Frontal cortex (tissue), 4 donors: Measurements from ENCODE around the gene MYO16. TPM values are rescaled to one million over a fixed set of nuclear protein-coding genes. Genes with fewer than 3 reads are reported as not detected.
"Not testable (repeated sequence)": the region's sequence is repeated elsewhere in the genome, so short reads cannot be mapped to it uniquely, and the experiment has no call there.

ENCODE experiments used
- DNase-seq, 2 donors: peaks; one replicate each; pipeline ENCODE4 v3.0.0; 2012; ENCODE audit warnings: low spot score in 2 of 2
- FAIRE-seq: peaks from 2 replicates; lab custom pipeline; 2012; peaks lifted over from hg19 to GRCh38; lab: Jason Lieb, UNC
- total RNA-seq: library from RNA; depleted of rRNA; stranded (reverse); fragments of >200 nt; gene quantifications from one replicate; pipeline ENCODE4 v1.2.3, GENCODE V29; 2014
- donor health status: control.
- donor health status: control.
- donor health status: control.

The MYO16 gene
- total RNA-seq, 1 donor from 2014 or later: 95.0 TPM

DNA sequence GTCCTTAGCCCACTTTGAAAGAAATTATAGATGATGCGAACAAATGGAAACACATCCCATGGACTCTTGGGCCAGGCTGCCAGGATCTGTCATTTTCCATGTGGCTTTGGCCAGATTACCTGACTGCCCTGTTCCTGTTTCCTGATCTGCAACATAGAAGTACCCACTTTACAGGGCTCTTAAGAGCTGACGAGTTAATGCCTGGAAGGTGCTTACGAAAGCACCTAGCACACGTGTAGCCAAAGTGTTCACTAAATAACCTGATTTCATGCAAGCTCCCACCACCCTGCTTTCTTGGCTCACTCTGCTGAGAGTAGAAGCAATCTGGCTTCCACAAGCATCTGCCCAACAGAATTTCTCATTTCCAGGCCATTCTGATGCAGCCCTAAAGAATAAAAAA, 575.2 kb downstream of the MYO16 start:
- no peak for FAIRE-seq
- DNase-seq: no peak

DNA sequence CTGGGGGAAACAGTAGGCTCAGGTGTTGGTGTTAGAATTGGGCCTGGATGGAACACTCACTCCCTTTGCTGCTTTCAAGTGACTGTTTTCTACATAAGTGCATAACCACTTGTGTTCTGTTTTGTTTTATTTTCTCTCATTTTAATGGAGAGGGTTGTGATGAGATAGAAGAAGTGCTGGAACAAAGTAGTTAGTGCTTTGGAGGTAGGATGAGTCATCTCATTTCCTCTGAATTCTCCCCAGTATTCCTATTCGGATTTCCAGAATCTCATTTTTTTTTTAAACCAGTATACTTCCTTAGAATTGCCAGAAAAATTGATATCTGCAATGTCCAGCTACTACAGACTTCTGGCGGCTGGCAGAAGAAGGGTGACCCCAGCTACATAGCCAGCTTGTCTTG, 575.9 kb downstream of the MYO16 start:
- no peak for FAIRE-seq

DNA sequence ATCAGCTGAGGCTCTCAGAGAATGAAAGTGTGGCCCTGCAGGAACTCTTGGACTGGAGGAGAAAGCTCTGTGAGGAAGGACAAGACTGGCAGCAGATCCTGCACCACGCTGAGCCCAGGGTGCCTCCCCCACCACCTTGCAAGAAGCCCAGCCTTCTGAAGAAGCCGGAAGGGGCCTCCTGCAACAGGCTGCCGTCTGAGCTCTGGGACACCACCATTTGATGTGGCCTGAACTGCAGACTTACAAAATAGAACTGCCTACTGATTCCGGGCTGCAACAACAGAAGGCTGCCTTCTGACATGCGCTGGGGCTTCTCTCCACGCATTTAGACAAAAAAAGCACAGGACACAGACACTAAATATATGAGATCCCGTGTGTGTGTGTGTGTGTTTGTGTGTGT, 577.2 kb downstream of the MYO16 start:
- no peak for FAIRE-seq
- DNase-seq: no peak

More for the DNA sequence above, 575.9 kb downstream of the MYO16 start:
- no peak for DNase-seq

DNA sequence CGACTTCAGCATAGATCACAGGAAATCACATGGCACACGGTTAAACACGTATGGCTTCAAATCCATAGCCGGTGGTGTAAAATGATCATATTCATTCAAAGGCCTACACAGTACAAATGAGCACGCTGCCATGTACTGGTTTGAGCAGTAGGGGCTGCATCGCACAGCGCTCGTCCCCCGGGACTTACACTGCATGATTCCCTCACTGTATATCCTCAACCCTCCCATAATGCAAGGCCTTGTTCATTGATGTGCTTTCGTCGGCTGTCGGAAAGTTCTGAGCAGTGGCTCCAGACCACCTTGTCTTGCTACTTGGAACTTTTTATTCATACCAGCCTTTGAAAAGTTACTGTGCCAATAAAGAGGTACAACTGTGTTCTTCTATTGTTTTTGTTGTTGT, 578.2 kb downstream of the MYO16 start:
- DNase-seq: no peak
- no peak for FAIRE-seq

DNA sequence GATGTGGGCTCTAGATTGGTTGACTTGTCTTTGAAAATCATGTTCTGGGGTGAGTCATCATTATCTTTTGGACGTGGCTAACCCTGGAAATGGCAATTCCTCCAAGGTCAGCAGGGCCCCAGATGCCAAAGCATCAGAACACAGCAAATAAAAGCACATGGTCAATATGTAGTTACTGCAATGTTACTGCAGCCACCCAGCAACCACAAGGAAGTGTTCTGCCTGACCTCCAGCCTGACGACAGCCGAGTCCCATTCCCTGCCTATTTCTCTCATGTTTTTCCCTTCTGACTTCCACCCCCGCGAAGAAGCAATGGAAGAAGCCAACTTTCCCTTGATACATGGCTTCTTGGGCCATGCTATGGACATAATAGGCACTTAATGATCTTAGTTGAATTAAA, 579.1 kb downstream of the MYO16 start:
- FAIRE-seq (no peak), DNase-seq (no peak)

DNA sequence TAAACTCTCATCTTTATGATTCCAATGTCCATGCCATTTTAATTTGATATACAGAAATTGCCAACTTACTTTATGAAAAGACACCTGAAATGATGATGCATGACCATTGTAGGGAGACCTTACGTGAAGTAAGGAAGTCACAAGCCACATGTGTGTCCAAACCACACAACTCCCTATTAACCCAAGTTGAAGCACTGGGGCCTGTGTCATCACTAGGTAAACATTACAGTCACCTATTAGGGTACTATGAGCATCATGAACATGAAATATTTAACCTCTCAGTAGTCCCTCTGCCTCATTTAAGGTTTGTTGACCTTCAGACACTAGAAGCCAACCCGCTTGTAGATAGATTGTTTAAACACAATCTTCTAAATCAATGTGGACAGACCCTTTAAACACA, 580.1 kb downstream of the MYO16 start:
- no peak for FAIRE-seq
- no peak for DNase-seq

DNA sequence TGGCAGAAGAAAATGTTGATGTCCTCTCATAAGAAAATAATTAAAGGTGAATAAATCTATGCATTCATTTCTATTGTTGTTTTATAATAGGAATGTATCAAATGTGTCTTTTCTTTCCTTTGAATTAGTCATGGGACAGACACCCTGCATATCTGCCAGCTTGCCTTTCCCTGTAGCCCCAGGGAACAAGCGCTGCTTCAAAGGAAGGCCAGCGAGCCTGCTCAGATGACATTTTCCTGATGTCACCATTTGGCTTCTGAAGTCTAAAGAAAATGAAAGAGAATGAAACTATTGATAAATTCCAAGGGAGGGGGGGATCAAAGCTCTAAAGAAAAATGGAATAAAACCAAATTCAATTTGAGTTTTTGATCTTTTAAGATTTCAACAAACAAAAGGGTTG, 582.2 kb downstream of the MYO16 start:
- FAIRE-seq (no peak), DNase-seq (no peak)

DNA sequence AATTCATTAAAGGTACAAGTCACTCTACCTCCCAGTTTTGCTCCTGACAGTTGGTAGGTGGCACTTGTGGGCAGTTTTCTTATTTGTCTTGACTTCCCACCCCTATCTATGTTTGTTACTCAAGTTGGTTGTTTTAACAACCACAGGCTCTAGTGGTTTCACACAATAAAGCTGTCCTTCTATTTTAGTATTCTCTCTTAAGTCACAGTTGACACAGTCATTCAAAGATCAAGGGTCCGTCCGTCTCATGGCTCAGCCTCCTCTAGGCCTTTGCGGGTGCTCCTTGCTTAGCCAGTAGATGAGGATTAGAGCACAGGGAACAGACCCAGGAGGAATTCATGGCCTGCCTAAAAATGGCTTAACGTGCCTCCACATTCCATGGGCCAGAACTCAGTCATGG, 583.2 kb downstream of the MYO16 start:
- FAIRE-seq (no peak), DNase-seq (no peak)

DNA sequence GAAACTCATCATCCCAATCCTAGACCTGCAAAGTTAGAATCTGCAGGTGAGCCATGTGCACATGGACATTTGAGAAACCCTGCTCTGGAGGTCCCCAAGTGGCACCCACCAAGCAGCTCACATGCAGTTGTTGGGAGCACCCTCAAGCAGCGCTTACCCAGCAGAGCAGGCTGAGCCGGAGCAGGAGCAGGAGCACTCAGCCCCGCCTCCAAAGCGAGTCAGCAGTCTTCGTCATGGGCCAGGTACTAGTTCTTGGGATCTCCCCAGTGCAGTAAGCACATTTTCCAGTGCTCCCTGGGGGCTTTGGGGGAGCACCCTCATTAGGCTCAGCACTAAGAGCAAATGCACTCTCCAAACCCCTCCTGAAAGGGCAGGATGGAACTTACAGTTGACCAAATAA, 584.3 kb downstream of the MYO16 start:
- FAIRE-seq (no peak), DNase-seq (no peak)

DNA sequence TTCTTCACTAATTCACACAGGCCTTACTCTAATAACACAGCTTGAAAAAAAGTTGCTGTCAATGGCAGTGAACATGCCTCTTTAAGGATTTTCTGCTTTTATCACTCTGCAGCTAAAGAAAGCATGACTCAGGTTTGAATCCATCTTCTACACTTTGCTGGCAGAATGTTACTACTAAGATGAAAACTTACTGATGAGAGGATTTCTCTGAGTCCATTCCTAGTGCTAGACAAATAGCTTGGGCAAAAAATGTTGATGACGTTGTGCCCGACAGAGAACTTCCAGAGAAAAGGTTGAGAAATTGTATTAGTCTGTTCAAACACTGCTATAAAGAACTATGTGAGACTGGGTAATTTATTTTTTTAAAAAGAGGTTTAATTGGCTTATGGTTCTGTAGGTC, 585.0 kb downstream of the MYO16 start:
- FAIRE-seq (no peak), DNase-seq (no peak)

DNA sequence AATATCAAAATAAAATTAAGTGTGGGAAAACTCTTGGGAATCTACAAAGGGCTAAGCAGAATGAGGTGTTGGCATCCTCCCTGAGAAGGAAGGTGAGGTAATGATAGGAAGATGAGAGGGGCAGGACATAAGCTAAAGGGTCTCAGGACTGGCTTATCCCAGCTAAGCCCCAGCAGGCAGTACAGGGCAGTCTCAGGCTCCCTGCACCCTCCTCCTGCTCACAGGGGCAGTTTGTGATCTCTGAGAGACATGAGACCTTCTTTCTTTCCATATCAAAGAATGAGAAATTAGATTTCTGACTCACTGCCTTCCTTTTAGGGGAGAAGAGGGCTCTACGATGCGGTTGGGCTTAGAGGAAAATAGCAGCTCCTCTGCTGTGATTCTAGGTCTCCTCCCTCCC, 586.0 kb downstream of the MYO16 start:
- no peak for FAIRE-seq

DNA sequence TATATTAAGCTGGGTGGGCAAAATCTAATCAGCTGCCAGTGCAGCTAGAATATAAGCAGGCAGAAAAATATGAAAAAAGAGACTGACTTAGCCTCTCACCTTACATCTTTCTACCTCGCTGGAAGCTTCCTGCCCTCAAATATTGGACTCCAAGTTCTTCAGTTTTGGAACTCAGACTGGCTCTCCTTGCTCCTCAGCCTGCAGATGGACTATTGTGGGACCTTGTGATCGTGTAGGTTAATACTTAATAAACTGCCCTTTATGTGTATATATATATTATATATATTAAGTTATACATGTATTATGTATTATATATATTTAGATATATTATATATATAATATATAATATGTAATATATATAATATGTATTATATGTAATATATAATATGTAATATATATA, 588.1 kb downstream of the MYO16 start:
- not testable (repeated sequence) for DNase-seq, FAIRE-seq

More for the DNA sequence above, 586.0 kb downstream of the MYO16 start:
- DNase-seq: no peak

DNA sequence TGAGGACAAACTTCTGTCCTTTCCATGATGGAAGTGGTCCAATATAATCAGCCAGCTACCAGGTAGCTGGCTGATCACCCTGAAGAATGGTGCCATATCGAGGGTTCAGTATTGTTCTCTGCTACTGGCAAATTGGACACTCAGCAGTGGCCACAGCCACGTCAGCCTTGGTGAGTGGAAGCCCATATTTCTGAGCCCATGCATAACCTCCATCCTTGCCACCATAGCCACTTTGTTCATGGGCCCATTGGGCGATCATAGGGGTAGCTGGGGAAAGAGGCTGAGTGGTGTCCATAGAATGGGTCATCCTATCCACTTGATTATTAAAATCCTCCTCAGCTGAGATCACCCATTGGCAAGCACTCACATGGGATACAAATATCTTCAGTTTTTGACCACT, 591.2 kb downstream of the MYO16 start:
- FAIRE-seq (no peak), DNase-seq (no peak)

DNA sequence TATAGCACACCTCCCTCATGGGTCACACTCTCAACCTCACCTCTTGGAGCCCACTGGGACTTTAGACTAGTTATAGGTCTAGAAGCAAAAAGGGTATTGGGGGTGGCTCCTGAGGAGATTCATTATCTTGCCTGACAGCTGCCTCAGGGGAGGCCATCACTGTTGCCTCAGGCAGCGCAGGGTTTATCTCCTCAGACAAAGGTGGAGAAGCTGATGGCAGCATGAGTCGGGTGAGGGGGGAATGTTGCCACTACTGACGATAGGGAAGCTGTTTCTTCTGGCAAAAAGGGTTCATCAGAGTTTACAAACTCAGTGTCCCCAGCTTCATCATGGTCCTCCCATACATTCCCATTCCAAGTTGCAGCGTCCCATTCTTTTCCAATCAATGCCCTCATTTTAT, 594.6 kb downstream of the MYO16 start:
- FAIRE-seq (no peak), DNase-seq (no peak)

DNA sequence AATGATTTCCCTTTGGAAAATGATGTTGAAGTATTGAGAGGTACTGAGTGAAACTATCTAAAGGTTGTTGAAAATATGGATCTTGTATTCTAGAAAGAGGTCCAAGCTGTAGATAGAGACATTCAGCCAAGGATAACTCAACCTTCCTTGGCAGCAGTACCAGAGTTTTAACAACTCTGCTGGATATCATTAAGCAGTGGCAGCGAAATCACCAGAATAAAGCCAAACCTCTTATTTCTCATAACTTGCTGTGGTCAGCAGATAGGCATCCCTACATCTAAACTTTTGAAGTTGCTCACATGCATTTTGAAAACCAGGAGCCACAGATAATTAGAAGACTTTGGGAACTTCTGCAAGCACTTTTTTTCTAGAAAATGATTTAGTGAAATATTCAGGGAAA, 597.2 kb downstream of the MYO16 start:
- FAIRE-seq (no peak), DNase-seq (no peak)

DNA sequence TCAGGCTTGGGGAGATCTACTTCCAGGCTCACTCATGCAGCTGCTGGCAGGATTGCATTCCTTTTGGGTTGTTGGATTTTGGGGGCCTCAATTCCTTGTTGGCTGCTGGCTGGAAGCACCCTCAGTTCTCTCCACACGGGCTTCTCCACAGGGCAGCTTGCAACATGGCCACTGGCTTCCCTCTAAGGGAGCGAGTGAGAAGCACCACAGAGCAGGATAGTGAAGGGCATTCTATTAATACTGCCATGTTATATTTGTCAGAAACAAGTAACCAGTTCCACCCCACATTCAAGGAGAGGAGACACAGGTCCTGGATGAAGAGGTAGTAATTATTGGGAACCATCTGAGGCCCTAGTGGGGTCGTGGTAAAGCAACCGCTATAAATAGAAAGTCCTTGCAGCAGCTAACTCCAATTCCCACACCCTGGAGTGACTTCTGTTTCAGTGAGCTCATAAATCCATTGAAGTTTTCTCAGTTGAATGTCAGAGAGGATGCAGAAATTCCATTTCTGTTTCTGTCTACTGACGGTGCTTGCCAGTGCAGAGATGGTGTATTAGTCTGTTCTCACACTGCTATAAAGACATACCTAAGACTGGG, 598.0 kb downstream of the MYO16 start:
- DNase-seq (no peak), FAIRE-seq (no peak)

DNA sequence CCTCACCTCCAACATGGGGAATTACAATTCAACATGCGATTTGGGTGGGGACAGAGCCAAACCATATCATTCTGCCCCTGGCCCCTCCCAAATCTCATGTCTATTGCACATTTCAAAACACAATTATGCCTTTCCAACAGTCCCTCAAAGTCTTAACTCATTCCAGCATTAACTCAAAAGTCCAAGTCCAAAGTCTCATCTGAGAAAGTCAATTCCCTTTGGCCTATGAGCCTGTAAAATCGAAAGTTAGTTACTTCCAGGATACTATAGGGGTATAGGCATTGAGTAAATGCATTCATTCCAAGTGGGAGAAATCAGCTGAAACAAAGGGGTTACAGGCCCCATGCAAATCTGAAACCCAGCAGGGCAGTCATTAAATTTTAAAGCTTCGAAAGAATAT, 598.8 kb downstream of the MYO16 start:
- DNase-seq (no peak), FAIRE-seq (no peak)

DNA sequence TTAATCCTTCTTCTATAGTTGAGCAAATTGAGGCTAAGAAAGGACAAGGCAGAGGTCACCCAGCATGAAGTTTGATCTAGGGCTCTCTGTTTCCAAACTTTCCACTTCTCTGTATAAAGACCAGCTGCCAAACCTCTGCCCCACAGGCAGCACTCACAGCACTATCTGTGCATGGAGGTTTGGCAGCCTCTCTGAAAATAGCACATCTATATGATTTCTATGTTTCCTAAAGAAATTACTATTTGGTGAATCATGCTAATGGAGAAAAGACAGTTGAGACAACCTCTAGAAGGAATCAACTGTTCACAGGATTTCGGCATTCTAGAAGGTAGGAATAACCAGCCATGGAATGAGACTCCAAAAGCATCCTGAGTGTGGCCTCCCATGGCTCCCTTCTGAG, 602.5 kb downstream of the MYO16 start:
- no peak for FAIRE-seq

DNA sequence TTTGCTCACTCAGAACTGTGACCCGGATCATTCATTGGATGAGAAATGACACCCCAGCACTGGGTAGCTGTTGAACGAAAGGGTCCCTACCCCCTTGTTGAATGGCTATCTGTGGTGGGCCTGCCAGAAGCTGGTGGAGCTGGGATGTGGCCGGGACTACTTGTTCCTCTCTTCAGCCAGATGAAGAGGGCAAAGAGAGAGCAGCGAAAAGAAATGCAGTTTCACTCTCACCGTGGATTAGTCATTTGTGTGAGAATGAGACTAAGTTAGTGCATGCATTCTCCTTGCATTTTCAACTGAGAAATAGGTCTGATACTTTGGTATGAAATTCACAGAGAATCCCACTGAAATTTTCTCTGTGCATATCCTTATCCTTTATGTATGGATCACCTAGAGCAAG, 603.9 kb downstream of the MYO16 start:
- no peak for FAIRE-seq
- no peak for DNase-seq

More for the DNA sequence above, 602.5 kb downstream of the MYO16 start:
- no peak for DNase-seq

DNA sequence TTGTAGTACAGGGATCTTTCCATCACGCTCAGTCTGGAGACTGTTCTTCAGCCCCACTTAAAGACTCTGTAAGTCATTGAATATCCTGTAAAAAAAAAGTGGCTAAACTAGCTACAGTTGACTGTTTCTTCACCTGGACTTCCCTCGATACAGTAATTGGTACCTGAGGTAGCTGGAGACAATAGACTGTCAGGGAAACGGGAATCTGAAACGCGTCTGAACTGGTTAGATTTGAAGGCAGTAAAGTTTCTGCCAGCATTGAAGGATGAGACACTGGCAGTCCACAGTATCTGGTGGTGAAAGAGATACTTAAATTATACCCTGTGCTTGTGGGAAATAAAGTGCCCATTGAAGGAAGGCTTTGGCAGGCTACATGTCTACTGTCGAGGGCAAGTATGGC, 606.5 kb downstream of the MYO16 start:
- DNase-seq: no peak
- FAIRE-seq: no peak

DNA sequence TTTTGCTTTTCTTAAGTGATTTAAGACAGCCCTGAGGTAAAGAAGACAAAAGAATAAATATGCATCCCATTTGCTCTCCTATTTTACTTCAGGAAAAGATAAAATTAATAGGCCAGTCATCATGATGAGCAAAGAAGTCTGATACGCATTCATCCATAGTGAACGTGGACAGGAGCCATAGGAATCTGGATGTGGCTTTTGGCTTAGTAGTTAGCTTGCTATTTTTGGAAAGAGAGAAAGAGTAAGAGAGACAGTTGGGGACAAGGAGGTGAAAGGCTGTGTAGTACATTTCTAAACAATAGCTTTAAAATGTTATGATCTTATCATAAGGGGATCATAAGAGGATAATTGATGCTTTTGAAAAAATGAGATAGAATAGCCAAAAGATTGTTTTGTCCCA, 611.7 kb downstream of the MYO16 start:
- no peak for FAIRE-seq
- no peak for DNase-seq

DNA sequence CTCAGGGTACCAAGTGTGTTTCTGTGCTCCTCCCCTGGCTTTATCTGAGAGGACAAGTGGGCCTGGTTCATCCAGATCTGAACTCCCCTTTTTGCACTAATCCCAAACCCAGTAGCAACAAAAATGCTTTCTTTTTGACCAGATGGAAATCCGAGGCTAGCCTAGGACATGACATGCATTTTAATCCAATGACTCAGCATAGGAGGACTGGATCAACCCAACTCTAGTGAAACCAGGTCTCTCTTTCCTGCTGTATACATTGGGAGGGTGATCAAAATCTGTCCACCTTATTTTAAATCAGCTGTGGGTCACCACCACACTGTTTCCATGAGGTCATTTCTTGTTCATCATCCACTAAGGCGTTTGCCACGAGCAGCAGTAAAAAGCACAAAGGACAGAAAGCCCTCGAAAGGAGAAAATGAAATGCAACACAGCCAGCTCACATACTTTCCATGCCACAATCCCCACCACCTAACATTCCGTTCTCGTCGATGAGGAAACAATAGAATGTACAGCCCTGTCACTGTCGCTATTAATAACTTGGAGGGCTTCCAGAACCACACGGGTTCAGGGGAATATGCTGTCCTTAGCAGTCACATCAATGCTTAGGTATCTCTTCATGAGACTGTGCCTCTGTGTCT, 614.0 kb downstream of the MYO16 start:
- peak in 1 of 2 donors; percentile 9 for DNase-seq
- no peak for FAIRE-seq
